Adipocyte (in vitro differentiated cells): ENCODE results near the gene RAP2A.

Experiments used
- DNase-seq: peaks from one replicate; pipeline ENCODE4 v3.0.0-alpha.2; 2015; ENCODE audit warnings: low read depth
- H3K27me3 ChIP-seq: replicated peaks from 2 replicates; pipeline ENCODE4 v1.7.0; 2013; ENCODE audit warnings: mild to moderate bottlenecking, low read length, moderate library complexity; ENCODE audit not compliant: control insufficient read depth, insufficient read depth
- H3K36me3 ChIP-seq: 2 replicates; pipeline ENCODE4 v1.7.0; 2013; ENCODE audit warnings: low read length, mild to moderate bottlenecking, moderate library complexity; ENCODE audit not compliant: control insufficient read depth, insufficient read depth, severe bottlenecking
- H3K4me1 ChIP-seq: 2 replicates; pipeline ENCODE4 v1.7.0; 2013; ENCODE audit warnings: mild to moderate bottlenecking, low read length, moderate library complexity; ENCODE audit not compliant: control insufficient read depth, insufficient read depth
- H3K4me3 ChIP-seq: 2 replicates; pipeline ENCODE4 v1.7.0; 2013; ENCODE audit warnings: mild to moderate bottlenecking, low read length, moderate library complexity
- H3K9ac ChIP-seq: 2 replicates; pipeline ENCODE4 v1.7.0; 2013; ENCODE audit warnings: mild to moderate bottlenecking, low read length, moderate library complexity
- H3K9me3 ChIP-seq: 2 replicates; pipeline ENCODE4 v1.7.0; 2013; ENCODE audit warnings: mild to moderate bottlenecking, low read length, moderate library complexity; ENCODE audit not compliant: control insufficient read depth

The RAP2A gene

DNA sequence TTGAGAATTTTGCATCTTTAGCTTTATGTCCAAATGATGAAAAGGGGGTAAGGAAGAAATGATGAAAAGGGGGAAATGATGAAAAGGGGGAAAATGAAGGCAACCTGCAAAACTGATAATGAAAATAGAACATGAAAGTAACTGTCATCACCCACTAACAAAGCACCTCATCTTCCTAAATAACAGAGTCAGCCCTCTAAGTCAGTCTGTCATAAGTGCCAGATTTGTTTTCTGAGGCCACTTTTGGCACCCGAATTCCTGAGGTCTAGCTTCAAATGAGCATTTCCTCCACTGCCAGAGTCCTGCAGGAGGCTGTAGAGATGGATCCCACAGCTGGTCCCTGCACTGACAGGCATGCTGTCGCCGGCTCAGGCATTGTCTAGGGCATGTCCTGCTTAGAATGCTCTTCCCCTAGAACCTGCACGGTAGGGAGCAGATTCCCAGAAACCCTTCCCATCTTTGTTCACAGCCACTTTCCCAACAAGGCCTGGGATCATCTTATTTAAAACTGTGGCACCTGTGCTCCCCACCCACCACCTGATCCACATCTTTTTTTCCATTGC, 25.3 kb downstream of the RAP2A start:
- no peak for DNase-seq
- H3K4me1 ChIP-seq, result peaks cover 29% of the 10 kb centered on the region
- no peaks in the 10 kb centered on the region for H3K9me3 ChIP-seq
- no peaks in the 10 kb centered on the region for H3K27me3 ChIP-seq
- peaks cover 6% of the 10 kb centered on the region for H3K36me3 ChIP-seq
- H3K4me3 ChIP-seq, result peak overlapping the region; percentile 57
- no peak overlapping the region for H3K9ac ChIP-seq

DNA sequence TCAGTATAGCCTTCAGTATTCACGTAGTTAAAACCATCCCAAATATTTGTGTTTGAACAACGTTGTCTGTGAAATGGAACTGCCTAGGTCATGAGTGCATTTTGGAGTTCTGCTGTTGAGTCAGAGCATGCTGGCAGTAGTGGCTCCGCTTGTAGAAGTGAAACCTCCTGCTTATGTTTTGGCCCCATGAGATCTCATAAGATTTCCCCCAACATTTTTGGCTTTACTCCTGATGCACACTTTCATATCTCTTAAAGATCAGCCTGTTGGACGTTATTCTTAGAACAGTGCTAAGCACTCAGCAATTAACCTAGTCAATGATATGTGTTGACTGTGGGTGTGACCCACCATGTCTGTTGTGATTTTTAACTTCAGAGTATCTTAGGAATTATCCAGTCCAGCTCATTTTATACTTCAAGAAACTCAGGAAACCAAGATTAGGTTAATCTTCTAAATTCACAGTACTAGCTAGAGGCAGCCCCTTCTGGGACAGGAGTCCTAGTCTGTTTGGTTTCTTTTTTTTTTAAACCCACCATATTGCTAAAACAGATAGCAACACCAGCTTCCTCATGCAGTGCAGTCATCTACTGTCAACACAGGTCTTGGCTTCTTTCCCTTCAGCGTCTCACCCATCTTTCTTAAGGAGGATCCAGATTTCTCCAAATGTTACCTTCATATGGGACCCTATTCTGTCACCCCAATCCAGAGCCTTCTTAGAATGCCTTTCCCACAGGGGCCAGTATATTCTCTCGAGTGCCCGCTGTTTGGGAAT, 26.2 kb downstream of the RAP2A start:
- DNase-seq, result no peak

DNA sequence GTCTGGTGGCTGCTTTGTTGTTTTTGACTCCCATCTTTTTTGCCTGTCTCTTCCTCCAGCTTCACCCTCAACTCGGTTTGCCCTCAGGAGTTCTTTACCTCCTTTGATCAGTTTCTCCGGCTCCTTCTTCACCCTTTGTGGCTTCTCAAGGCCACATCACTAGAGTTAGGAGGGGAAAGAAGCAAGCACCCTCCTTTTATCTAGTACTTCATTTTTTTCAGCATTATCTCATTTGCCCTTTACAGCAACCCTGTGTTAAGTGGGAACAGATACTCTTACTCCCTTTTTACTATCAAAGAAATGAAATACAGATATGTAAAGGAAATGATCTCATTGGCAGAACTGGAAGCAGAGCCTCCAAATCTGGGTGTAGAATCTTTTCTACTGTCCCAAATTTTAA, 26.9 kb downstream of the RAP2A start:
- peak overlapping the region; percentile 57 for H3K4me3 ChIP-seq
- no peaks in the 10 kb centered on the region for H3K27me3 ChIP-seq
- no peak for DNase-seq
- H3K9ac ChIP-seq, result no peak overlapping the region
- H3K4me1 ChIP-seq, result peaks cover 23% of the 10 kb centered on the region
- no peaks in the 10 kb centered on the region for H3K9me3 ChIP-seq
- peaks cover 20% of the 10 kb centered on the region for H3K36me3 ChIP-seq

More for the DNA sequence above, 26.2 kb downstream of the RAP2A start:
- no peaks in the 10 kb centered on the region for H3K27me3 ChIP-seq
- peaks cover 29% of the 10 kb centered on the region for H3K4me1 ChIP-seq
- peak overlapping the region; percentile 57 for H3K4me3 ChIP-seq
- no peak overlapping the region for H3K9ac ChIP-seq
- H3K36me3 ChIP-seq, result peaks cover 15% of the 10 kb centered on the region
- H3K9me3 ChIP-seq, result no peaks in the 10 kb centered on the region

DNA sequence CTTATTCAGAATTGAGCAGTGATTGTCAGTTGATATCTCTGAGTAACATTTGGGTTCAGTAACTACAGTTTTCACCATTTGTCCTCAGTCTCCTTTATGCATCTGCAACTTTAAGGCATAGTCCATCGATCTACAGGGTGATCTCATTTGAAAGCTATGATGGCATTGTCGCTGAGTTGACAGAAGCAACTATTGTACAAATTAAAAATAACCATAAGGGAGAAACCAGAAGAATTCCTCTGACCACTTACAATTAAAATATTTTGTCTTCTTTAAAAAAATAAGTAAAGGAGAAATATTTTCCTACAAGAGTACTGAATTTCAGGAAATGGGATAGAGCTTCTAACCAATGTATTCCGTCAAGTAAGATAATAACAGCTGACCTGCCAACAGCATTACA, 30.6 kb downstream of the RAP2A start:
- H3K9me3 ChIP-seq, result no peaks in the 10 kb centered on the region
- peaks cover 32% of the 10 kb centered on the region for H3K4me1 ChIP-seq
- H3K27me3 ChIP-seq, result no peaks in the 10 kb centered on the region
- DNase-seq, result no peak
- no peak overlapping the region for H3K4me3 ChIP-seq
- no peak overlapping the region for H3K9ac ChIP-seq
- H3K36me3 ChIP-seq, result peaks cover 20% of the 10 kb centered on the region

DNA sequence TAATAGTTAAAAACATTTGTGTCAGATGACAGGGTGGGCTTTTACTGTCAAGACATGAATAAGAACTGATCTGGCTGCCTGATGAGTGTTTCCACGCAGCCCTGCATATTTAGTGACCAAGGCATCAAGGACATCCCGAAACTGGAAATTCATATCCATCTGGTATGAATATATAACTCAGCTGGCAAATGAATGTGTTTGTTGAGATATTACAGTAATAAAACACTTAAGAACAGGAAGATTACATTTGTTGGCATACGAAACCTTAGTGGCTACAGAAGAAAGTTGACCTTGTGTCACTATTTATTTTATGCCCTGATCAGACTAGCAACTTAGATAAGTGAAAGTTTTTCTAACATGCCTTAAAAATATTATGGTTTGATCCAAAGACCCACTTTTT, 32.8 kb downstream of the RAP2A start:
- Histone ChIP-seq H3K27me3 (no peaks in the 10 kb centered on the region), H3K9ac (no peak overlapping the region), H3K4me1 (peaks cover 16% of the 10 kb centered on the region), H3K36me3 (peaks cover 20% of the 10 kb centered on the region), H3K9me3 (no peaks in the 10 kb centered on the region), H3K4me3 (no peak overlapping the region)
- no peak for DNase-seq

DNA sequence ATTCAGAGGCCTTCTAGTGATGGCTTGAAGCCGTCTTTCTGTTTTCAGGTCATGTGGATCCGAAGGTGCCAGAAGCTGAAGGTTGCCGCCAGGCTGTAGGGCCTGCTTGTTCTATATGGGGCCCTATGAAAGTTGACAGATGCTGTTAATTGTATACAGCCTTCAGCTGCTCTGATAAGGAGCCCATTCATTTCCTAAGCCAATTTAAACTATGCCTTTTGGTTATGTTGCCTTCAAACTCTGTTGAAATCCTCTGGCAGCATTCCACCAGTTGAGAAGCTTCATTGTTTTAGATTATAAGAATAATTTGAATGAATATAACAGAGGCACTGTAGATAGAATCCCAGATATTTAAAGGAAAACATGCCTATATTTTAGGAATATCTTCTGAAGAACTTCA, 34.4 kb downstream of the RAP2A start:
- Histone ChIP-seq H3K4me1 (peaks cover 16% of the 10 kb centered on the region), H3K4me3 (no peak overlapping the region), H3K36me3 (peaks cover 20% of the 10 kb centered on the region), H3K9ac (no peak overlapping the region), H3K9me3 (no peaks in the 10 kb centered on the region), H3K27me3 (no peaks in the 10 kb centered on the region)
- DNase-seq, result peak; percentile 82

DNA sequence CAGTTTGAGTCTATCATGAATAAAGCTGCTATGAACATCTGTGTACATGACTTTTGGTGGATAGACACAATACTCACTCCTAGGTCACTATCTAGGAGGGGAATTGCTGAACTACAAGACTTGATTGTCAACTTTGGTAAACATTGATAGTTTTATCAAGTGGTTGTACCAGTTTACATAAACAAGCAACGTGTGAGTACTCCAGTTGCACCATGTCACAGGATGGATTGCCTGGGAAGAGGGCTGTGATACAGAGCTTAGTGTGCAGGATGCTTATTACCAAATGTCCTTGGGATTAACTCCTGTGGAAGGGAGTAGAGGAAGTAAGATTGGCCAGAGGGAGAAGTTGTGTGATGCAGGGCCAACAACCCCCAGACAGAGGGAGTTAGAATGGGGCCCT, 37.7 kb downstream of the RAP2A start:
- Histone ChIP-seq H3K36me3 (no peaks in the 10 kb centered on the region), H3K27me3 (no peaks in the 10 kb centered on the region), H3K4me1 (peaks cover 31% of the 10 kb centered on the region), H3K4me3 (no peak overlapping the region), H3K9me3 (no peaks in the 10 kb centered on the region), H3K9ac (no peak overlapping the region)
- DNase-seq, result no peak

DNA sequence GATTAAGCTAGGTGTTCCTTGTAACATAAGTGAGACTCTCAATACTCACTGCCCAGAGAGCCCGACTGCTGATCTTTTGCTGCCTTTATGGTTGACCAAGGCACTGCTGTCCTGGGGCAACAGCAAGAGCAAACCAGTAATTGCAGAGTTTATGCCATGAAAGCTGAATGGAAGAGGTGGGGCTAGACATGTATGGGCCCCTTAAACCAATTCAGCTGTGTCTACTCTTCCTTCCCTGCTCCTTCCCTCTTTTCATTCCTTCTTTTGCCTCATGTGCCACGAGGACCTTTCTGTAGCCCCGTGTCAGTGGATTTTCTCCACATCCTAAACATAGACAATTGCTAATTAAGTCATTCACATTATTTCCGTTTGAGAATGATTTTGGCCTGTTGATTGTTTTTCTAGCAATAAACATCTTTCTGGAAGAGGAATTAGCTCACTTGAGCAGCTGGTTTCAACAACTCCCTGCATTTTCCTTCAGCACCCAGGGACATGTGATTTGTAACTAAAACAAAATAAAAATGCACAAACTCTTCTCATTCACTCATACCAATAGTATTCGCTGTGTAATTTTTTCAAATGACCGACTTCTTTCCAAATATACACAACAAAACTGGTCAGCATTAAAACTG, 40.5 kb downstream of the RAP2A start:
- Histone ChIP-seq H3K36me3 (no peaks in the 10 kb centered on the region), H3K9me3 (no peaks in the 10 kb centered on the region), H3K4me1 (peaks cover 20% of the 10 kb centered on the region), H3K4me3 (no peak overlapping the region), H3K9ac (no peak overlapping the region), H3K27me3 (no peaks in the 10 kb centered on the region)
- DNase-seq, result no peak

DNA sequence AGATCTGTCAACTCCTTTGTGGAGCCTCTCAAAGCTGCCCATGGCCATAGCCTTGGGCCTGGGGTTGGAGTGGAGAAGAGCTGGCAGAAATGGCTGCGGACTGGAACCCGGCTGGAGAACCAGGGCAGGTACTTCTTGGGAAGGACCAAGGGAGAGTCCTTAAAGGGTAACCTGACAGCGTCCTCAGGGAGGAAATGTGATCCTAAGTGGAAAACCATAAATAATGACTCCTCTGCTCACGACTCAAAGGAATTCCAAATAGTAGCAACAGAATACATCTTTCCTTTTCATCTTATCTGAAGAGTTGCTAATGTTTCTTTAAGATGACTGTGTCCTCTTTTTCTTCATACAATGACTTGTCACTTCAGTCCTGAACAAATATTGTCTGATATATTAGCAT, 41.0 kb downstream of the RAP2A start:
- Histone ChIP-seq H3K9ac (no peak overlapping the region), H3K36me3 (no peaks in the 10 kb centered on the region), H3K27me3 (no peaks in the 10 kb centered on the region), H3K9me3 (no peaks in the 10 kb centered on the region), H3K4me3 (no peak overlapping the region), H3K4me1 (peaks cover 20% of the 10 kb centered on the region)
- DNase-seq, result no peak

DNA sequence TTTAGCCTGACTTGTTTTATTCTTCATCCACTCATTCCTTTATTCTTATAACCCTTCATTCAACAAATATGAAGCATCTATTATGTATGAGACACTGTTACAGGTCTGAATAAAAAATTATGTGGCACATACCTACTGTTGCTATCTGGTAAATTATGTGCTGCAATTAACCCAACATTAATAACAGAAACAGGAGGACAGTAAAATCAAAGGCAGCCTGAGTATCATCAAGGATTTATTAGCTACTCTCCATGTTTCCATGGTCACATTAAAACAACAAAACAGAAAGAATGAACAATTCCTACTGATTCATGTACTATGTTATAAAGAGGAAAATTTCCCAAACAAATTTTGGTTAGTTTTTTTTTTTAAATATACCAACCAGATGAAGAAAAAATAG, 43.9 kb downstream of the RAP2A start:
- H3K9ac ChIP-seq, result no peak overlapping the region
- no peaks in the 10 kb centered on the region for H3K36me3 ChIP-seq
- no peaks in the 10 kb centered on the region for H3K9me3 ChIP-seq
- DNase-seq, result no peak
- peaks cover 20% of the 10 kb centered on the region for H3K4me1 ChIP-seq
- H3K27me3 ChIP-seq, result no peaks in the 10 kb centered on the region
- no peak overlapping the region for H3K4me3 ChIP-seq

DNA sequence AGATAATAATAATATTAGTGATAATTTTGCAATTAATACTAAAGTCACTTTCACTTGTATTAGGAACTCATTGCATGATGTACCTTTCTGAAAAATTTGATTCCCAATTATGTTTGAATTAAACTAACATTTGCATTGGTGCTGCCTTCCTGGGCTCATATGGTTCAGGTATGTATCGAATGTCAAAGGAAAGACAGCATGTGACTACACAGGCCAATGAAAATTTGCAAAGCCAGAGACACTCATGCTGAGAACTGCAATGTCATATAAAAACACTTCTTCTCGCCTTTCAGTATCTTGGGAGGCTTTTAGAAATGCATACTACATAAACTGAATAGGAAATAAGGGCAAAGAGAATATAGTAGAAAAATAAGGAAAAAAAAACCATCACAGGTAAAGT, 44.3 kb downstream of the RAP2A start:
- Histone ChIP-seq H3K9me3 (no peaks in the 10 kb centered on the region), H3K4me1 (peaks cover 20% of the 10 kb centered on the region), H3K36me3 (no peaks in the 10 kb centered on the region), H3K4me3 (no peak overlapping the region), H3K9ac (no peak overlapping the region), H3K27me3 (no peaks in the 10 kb centered on the region)
- DNase-seq, result no peak
